CD4-positive, alpha-beta T cell treated with Interleukin-21 for 1 hour (primary cell): ENCODE measurements around the gene S100B.

Source experiments
- DNase-seq: peaks from one replicate; pipeline ENCODE4 v3.0.0-alpha.2; 2020

The S100B gene

GRCh38 chr21:46626975-46627501 is 22.2 kb upstream of the S100B start:
- DNase-seq, result no peak

- DNase-seq, result peak; percentile 61
Measured at GRCh38 chr21:46626536-46626935, 21.7 kb upstream of the S100B start.

- DNase-seq, result no peak
Measured at GRCh38 chr21:46625759-46626158, 20.9 kb upstream of the S100B start.

DNA sequence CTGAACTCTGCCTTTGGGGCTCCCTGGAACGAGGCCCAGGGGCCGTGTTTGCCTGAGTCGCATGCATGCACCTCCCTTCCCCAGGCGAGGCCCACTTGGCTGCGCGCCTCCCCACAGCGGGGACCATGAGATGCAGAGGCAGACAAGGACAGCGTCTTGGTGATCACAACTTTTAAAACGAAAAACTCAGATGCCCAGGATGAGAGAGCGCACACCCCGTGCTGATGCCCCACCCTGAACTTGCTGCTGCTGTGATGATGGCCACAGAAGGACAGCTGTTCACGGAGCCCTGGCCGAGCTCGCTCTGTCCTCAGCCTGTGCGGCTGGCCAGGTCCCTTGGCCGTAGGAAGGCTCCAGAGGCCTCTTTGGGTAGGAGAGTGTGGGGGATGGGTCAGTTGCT is 19.2 kb upstream of the S100B start:
- DNase-seq, result no peak

DNA sequence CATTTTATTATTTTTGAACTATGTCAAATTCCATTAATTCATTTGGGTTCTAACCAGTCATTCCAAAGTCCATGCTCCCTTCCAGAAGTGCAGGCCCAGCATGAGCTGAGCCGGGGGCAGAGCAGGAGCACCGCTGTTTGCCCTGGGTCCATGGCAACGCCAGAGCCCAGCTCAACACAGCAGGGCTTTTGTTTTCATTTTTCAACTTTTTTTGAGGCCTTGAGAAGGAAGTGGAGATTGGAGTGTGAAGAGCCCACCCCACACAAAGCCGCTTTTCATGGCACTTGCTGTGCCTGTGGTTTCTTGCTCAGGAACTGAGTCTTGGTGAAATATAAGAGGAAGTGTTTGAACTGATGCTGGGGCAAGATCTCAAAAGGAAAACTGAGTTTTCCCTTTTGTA is 17.3 kb upstream of the S100B start:
- peak; percentile 75 for DNase-seq

GRCh38 chr21:46621457-46622182 is 16.7 kb upstream of the S100B start:
- DNase-seq, result peak; percentile 28

DNA sequence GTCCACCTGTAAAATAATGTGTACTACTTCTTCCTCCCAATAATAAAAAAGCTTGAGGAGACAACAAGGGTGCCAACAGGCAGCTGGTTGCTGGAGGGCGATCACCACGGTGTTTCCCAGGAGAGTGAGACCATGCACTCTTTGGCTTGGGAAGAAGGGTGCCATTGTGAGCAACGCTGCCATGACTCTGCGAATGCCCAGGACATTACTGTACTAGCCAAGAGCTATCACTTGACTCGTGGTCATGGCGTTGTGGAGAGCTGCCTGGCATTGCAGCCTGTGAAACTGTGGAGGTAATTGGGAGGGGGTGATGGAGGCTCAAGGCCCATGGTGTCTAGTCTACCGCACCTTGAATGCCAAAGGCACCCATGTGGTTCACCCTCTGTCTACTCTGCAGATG is 16.0 kb upstream of the S100B start:
- no peak for DNase-seq

DNA sequence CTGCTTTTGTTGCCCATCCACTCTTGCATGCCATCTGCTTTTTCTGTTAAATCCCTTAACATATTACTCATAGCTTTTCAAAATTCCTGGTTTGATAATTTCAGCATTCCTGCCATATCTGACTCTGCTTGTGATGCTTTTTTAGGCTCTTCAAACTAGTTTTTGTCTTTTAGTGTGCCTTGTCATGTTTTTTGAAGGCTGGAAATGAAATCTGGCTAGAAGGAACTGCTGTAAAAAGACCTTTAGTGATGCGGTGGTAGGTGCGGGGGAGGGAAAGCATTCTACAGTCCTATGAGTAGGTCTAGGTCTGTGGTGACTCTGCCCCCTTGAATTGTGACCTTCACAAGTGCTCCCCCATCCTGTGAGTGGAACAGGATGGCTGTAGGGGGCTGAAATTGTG is 15.0 kb upstream of the S100B start:
- no peak for DNase-seq

DNA sequence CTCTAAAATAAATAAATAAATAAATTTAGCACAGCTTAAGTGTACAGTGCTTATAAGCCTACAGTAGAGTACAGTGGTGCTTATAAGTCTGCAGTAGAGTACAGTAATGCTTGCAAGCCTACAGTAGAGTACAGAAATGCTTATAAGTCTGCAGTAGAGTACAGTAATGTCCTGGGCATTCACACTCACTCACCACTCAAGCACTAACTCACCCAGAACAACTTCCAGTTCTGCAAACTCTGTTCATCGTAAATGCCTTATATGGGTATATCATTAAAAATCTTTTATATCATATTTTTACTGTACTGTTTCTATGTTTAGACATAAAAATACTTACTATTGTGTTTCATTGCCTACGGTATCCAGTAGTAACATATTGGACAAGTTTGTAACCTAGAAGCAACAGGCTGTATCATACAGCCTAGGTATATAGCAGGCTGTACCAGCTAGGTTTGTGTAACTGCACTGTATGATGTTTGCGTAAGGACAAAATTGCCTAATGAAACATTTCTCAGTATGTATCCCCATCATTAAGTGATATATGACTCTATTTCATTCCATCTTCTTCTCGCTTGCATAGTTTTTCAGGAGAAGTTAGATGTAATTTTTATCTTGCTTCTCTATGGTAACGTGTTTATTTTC is 14.0 kb upstream of the S100B start:
- DNase-seq, result no peak

GRCh38 chr21:46617267-46618051 is 12.6 kb upstream of the S100B start:
- no peak for DNase-seq

DNA sequence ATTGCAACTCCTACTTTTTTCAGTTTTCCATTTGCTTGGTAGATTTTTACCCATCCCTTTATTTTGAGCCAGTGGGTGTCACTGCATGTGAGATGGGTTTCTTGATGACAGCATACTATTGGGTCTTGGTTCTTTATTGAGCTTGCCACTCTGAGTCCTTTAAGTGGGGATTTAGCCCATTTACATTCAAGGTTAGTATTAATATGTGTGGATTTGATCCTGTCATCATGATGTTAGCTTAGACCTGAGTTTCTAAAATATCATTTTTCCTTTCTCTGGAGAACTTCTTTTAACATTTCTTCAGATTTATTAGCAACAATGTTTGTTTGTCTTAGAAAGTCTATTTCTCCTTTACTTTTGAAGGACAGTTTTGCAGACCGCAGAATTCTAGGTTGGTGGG is 11.8 kb upstream of the S100B start:
- no peak for DNase-seq

DNA sequence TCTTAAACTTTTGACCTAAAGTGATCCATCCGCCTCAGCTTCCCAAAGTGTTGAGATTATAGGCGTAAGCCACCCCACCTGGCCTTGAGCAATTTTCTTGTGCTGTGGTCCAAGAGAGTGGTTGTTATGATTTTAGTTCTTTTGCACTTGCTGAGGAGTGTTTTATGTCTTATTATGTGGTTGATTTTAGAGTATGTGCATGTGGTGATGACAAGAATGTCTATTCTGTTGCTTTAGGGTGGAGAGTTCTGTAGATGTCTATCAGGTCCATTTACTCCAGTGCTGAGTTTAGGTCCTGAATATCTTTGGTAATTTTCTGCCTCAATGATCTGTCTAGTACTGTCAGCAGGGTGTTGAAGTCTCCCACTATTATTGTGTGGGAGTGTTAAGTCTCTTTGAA is 11.2 kb upstream of the S100B start:
- DNase-seq, result no peak

DNA sequence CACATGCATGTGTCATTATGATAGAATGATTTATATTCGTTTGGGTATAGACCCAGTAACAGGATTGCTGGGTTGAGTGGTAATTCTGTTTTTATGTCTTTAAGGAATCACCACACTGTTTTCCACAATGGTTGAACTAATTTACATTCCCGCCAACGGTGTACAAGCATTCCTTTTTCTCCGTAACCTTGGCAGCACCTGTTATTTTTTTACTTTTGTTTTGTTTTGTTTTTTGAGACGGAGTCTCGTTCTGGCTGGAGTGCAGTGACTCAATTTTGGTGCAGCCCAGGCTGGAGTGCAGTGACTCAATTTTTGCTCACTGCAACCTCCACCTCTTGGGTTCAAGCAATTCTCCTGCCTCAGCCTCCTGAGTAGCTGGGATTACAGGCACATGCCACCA is 8.5 kb upstream of the S100B start:
- DNase-seq, result no peak

- DNase-seq, result no peak
Measured at GRCh38 chr21:46610018-46610701, 5.3 kb upstream of the S100B start.

- no peak for DNase-seq
Measured at GRCh38 chr21:46608672-46609111, 3.8 kb upstream of the S100B start.

DNA sequence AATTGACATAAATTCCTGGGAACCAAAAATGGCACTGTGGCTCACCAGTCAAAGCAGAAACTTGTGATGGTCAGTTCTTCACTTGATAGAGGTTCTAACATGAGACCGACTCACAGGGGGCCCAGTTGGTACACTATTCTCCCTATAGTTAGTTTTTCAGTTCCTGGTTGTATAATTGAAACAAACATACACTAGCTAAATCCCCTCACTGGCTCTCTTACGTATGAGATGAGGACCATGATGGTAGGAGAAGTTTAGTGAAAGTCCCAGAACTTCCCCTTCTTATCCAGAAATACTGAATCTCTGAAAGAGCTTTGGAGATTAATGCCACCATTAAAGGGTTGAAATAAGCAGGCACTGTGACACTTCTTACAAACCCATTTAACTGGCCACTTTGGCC is 2.8 kb upstream of the S100B start:
- no peak for DNase-seq

GRCh38 chr21:46606427-46606813 is 1.5 kb upstream of the S100B start:
- no peak for DNase-seq

GRCh38 chr21:46605767-46606426 is 1.0 kb upstream of the S100B start:
- peak; percentile 60 for DNase-seq

- DNase-seq, result no peak
Measured at GRCh38 chr21:46604329-46604974, 430 bp downstream of the S100B start.

- no peak for DNase-seq
Measured at GRCh38 chr21:46603228-46603627, 1.7 kb downstream of the S100B start.

GRCh38 chr21:46600978-46601377 is 3.9 kb downstream of the S100B start:
- no peak for DNase-seq

- no peak for DNase-seq
Measured at GRCh38 chr21:46600305-46600704, 4.6 kb downstream of the S100B start.
